Measurements from ENCODE around the gene STARD5. TPM values are rescaled to one million over a fixed set of nuclear protein-coding genes. Genes with fewer than 3 reads are reported as not detected.

STARD5 gene
- total and polyA plus RNA-seq, 9 of the 15 experiments (the other 6 are each of a cell fraction or from before 2014, with no cell fraction given): 1.7 to 5.7 (median 2.2) TPM

GRCh38 chr15:81281456-81281735, 42.5 kb downstream of the STARD5 start:
- intact Hi-C loops (cut with micrococcal nuclease) (no loop called here), in situ Hi-C loops (cut with MboI) (loop anchor here (5.0 kb wide), 1 partner anchor 121 kb away; no protein-coding TSS in a partner anchor)
- no peaks in the 10 kb centered on the region for H3K79me2 ChIP-seq (ENCODE audit: control insufficient read depth, insufficient read depth, low read length)
- H3K4me2 ChIP-seq (ENCODE audit: insufficient read depth, low read length): no peak overlapping the region
- no peak for TF ChIP-seq SRSF3 (IDR thresholded peaks at IDR 0.05; ENCODE audit: insufficient read depth, low read length)
- no peak for TF ChIP-seq MXI1 (IDR thresholded peaks at IDR 0.05; ENCODE audit: low read depth, low read length)
- no peak for TF ChIP-seq CCAR2 (IDR thresholded peaks at IDR 0.05; ENCODE audit: low read depth, low read length)
- TF ChIP-seq ZNF277 (CRISPR knock-in tag; IDR thresholded peaks at IDR 0.05; ENCODE audit: borderline replicate concordance): no peak
- TF ChIP-seq JUND (IDR thresholded peaks at IDR 0.05; ENCODE audit: borderline replicate concordance, low read depth, low read length): no peak
- TF ChIP-seq JUND (tag; IDR thresholded peaks at IDR 0.05; ENCODE audit: borderline replicate concordance, low read depth, low read length): no peak
- TF ChIP-seq HDAC8 (tag; IDR thresholded peaks at IDR 0.05): no peak
- TF ChIP-seq DIDO1 (tag; IDR thresholded peaks at IDR 0.05; ENCODE audit: low read depth): no peak
- no peak for TF ChIP-seq SMARCE1 (IDR thresholded peaks at IDR 0.05)
- TF ChIP-seq ZBTB1 (CRISPR knock-in tag; IDR thresholded peaks at IDR 0.05; ENCODE audit: borderline replicate concordance, low read depth): no peak
- no peak for TF ChIP-seq SP1 (CRISPR knock-in tag; IDR thresholded peaks at IDR 0.05)
- TF ChIP-seq NFE2 (IDR thresholded peaks at IDR 0.05; ENCODE audit: low read depth): no peak
- TF ChIP-seq ZNF584 (CRISPR knock-in tag; IDR thresholded peaks at IDR 0.05; ENCODE audit: low read depth): no peak
- no peak for TF ChIP-seq NR2F6 (CRISPR knock-in tag; IDR thresholded peaks at IDR 0.05)
- no peak for TF ChIP-seq ZNF253 (CRISPR knock-in tag; conservative IDR thresholded peaks at IDR 0.05)
- no TSS peak for BruUV-seq (replicated peaks)
- H3K36me3 ChIP-seq (ENCODE audit: control insufficient read depth, insufficient read depth, low read length): no peaks in the 10 kb centered on the region
- no peaks in the 10 kb centered on the region for H3K27me3 ChIP-seq (ENCODE audit: control insufficient read depth in 2 of 2, insufficient read depth in 2 of 2, low read length in 2 of 2)
- no peak overlapping the region for H3K4me3 ChIP-seq
- no peaks in the 10 kb centered on the region for H3K9me1 ChIP-seq (ENCODE audit: control insufficient read depth, insufficient read depth, low read length)
- no peak for FAIRE-seq
- no peak overlapping the region for H3K27ac ChIP-seq (ENCODE audit: extremely low read depth, low read depth, low read length)
- no peak for ATAC-seq
- ChIA-PET CTCF (ENCODE audit: low intra/inter-chr PET ratio) (interaction anchor here (0.8 kb wide), 1 partner anchor 132 kb away, joined by 3 read pairs; no protein-coding TSS in a partner anchor), POLR2A (interaction anchor here (1.3 kb wide), 1 partner anchor 11 kb away, joined by 3 read pairs; no protein-coding TSS in a partner anchor)
- no peak overlapping the region for H2AFZ ChIP-seq (ENCODE audit: low read depth, low read length)
- H4K20me1 ChIP-seq (replicated peaks; ENCODE audit: control insufficient read depth, insufficient read depth, low read length): no peaks in the 10 kb centered on the region
- no peak overlapping the region for H3K9ac ChIP-seq (ENCODE audit: insufficient read depth in 1 of 2, low read depth in 2 of 2, low read length in 2 of 2)
- H3K4me1 ChIP-seq (replicated peaks in 1 of 2; ENCODE audit: control insufficient read depth in 2 of 2, insufficient read depth in 2 of 2, low read length in 2 of 2): no peaks in the 10 kb centered on the region
- 34% methylated on average over 3 of the region's 3 CpGs for WGBS (ENCODE audit: insufficient coverage, low coverage, missing lambda C conversion rate)
- H3K9me3 ChIP-seq (replicated peaks; ENCODE audit: control insufficient read depth, insufficient read depth, low read depth, low read length): no peaks in the 10 kb centered on the region
- DNase-seq (ENCODE audit: extremely low read depth in 1 of 4, low spot score in 3 of 4): no peak
